ENCODE results near the gene ELOVL1. TPM values are rescaled to one million over a fixed set of nuclear protein-coding genes. Genes with fewer than 3 reads are reported as not detected.
"Not testable (repeated sequence)": the region's sequence is repeated elsewhere in the genome, so short reads cannot be mapped to it uniquely, and the experiment has no call there.

Gene ELOVL1
- 33.2 TPM for total RNA-seq

DNA sequence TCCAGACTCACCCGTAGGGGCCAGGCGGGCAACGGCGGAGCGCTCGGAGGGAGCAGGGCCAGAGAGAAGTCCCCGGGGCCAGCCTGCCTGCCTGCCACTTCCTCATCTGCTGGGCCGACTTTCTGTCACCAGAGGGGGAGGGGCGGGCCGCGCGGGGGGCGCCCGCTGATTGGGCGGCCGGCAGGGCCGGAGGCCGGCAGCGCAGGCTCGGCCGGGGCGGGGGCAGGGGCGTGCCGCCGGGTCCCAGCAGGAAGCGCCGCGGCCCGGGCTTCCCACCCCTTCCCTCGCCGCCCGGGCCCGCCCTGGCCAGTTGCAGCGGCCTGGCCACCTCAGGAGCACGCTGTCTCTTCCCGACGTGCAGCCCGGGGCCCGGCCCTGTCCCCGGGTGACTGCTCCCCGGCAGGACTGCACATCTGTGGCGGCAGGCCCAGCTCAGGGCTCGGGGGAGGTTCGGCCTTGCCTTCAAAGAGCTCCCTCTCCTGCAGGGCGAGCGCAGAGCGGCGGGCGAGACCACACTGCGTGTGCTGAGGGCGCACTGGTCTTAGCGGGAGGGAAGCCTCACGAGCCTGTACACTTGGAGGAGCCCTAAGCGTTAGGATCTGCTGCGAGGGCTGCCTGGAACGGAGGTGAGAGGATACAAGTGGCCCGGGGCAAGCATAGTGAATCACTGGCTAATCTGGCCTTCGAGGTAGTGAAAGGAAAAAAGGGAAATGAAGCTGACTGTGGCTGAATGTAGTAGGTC lies at the start of gene ELOVL1:
TSS of gene ELOVL1 (minus strand) at position 108 of the 742 bp plus-strand sequence. CDS start 2,402 bp downstream, outside the sequence.
- DNase-seq: peak; percentile 64

DNA sequence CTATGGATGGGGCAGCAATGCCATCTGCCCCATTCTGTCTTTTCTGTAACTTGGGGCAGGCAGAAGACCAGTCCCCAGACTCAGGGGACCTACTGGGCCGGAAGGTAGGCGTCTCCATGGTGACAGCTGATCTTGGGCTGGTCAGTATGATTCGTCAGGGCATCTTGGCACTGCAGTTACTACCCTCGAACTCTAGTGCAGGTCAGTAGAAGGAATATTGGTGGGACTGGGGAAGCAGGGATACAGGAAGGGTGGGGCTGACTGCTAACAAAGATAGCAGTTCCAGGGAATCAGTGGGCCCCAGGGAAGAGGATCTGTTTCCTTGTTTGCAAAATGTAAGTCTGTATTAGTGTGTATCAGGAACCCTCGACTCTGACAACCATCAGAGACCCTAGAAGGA lies 48.1 kb upstream of the ELOVL1 start:
- no peak for DNase-seq

DNA sequence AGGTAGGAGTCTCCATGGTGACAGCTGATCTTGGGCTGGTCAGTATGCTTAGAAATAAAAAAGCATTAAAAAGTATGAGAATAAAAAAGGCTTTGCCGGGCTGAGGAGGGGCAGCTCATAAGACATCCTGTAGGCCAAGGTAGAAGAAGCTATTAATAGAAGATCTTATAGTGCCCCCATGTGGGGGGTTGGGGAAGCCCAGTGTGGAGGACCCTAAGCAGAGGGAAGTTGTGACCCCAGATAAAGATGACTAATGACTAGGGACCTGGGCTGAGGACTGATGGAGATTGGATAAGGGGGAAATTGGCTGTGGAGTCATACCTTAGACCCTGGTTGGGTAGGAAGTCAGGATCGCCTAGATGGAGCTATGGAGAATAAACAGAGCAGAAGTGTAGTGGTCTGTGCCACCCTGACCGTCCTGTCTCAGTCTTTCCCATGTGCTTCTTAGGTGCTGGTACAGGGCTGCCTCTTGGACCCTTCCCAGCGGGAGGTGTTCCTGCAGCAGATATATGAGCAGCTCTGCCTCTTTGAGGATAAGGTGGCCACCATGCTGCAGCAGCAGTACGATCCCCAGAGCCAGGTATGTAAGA lies 46.9 kb upstream of the ELOVL1 start:
- no peak for DNase-seq

DNA sequence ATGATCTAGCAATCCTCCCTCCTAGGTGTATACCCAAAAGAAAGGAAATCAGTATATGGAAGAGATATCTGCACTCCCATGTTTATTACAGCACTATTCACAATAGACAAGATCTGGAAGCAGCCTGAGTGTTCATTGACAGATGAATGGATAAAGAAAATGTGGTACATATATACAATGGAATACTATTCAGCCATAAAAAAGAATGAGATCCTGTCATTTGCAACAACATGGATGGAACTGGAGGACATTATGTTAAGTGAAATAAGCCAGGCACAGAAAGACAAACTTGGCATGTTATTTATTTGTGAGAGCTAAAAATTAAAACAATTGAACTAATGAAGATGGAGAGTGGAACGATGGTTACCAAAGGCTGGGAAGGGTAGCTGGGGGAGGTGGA lies 45.6 kb upstream of the ELOVL1 start:
- DNase-seq: not testable (repeated sequence)

DNA sequence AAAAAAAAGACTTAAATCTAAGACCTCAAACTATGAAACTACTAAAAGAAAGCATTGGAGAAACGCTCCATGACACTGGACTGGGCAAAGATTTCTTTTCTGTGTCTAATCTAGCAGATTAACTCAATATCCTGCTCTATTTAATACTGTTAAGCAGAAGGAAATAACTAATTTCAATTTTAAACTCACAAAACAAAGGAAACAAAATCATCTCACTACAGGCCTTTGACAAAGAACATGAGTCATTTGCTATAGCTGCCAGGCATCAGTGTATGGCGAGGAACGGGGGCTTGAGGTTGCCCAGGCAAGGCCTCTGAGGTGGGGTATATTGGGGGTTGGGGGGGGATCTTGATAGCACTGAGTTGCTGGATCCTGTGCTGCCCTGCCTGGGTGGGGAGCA lies 42.8 kb upstream of the ELOVL1 start:
- no peak for DNase-seq

DNA sequence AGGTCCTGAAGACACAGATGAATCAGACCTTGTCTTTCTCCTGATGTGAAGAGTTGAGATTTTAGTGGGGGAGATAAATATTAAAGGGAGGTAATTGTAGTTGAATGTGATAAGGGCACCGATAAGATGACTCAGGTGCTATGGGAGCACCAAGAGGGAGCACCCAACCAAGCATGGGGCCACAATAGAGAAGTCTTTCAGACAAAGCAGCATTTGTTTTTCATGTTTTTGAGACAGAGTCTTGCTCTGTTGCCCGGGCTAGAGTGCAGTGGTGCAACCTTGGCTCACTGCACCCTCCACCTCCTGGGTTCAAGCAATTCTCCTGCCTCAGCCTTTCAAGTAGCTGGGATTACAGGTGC lies 38.0 kb upstream of the ELOVL1 start:
- no peak for DNase-seq

DNA sequence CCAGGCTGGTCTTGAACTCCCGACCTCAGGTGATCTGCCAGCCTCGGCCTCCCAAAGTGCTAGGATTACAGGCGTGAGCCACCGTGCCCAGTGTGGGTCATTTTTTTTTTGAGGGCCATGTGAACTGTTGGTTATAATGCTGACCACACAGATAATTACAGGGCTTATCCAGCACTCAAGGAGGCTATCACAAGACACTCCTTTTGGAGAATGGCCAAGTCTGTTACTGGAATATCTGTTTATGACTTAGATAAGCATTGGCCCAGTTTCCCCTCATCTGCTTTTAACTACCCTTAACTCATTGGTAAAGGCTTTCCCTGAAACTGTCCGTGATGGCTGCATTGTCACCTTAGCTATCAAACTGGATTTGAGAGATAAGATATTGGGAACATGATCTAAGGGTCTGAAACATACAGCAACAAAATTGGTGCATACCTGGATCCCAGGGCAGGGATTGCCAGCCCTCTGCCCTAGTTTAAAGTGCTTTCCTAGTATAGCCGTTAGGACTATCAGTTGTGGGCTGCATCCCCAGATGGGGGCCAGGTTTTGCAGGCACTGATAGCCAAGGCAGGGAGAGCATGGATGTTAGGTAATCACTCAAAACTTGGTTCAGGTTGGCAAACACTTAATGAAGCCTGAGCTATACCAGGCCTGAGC lies 37.5 kb upstream of the ELOVL1 start:
- no peak for DNase-seq

GRCh38 chr1:43404353-43404752 lies 36.5 kb upstream of the ELOVL1 start:
- DNase-seq: no peak

DNA sequence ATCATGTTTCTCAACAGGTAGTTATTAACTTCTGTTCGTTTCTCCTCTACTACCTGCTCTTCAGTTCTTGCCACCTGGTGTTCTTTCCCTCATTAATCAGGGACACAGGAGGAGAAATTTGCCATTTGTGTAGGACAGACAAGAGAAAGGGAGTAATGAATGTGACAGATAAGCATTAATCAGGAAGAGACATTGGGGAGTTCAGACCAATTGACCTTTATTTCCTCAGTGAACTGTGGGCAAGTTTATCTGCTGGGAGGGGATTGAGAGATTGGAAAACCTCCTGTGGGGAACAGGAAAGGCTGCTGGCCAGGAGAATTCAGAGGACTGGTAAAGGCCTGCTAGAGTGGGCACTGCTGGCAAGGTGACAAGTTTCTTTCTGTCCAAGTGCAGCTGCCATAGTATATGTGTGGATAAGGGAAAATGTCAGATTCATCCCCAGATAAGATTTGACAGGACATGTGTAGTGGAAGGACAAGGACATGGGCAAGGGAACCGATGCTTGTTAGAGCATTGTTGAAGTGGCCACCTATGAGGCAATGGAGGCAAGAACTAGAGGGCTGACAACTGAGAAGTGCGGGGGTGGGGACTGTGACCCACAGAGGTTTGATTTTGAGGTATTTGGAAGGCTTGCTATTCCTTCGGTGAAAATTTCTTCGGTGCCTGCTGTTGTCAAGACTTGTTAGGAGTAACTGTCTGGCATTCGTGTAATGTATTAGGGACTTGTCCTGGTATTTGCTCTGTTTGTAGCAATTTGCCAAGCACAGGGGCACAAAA lies 34.5 kb upstream of the ELOVL1 start:
- no peak for DNase-seq

DNA sequence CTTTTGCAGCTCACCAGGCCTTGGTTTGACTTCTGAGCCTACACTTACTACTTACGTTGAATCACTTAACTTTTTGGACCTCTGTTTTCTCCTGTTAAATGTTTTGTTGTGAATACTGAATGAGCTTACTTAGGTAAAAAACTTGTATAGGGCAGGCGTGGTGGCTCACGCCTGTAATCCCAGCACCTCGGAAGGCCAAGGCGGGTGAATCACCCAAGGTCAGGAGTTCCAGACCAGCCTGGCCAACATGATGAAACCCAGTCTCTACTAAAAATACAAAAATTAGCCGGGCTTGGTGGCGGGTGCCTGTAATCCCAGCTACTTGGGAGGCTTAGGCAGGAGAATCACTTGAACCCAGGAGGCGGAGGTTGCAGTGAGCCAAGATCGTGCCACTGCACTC lies 32.6 kb upstream of the ELOVL1 start:
- not testable (repeated sequence) for DNase-seq

- DNase-seq: no peak
Observed at GRCh38 chr1:43398227-43398626, 30.4 kb upstream of the ELOVL1 start.

GRCh38 chr1:43396059-43396458 lies 28.2 kb upstream of the ELOVL1 start:
- no peak for DNase-seq

GRCh38 chr1:43395523-43395922 lies 27.7 kb upstream of the ELOVL1 start:
- no peak for DNase-seq

- DNase-seq: no peak
Observed at GRCh38 chr1:43392702-43393101, 24.9 kb upstream of the ELOVL1 start.

DNA sequence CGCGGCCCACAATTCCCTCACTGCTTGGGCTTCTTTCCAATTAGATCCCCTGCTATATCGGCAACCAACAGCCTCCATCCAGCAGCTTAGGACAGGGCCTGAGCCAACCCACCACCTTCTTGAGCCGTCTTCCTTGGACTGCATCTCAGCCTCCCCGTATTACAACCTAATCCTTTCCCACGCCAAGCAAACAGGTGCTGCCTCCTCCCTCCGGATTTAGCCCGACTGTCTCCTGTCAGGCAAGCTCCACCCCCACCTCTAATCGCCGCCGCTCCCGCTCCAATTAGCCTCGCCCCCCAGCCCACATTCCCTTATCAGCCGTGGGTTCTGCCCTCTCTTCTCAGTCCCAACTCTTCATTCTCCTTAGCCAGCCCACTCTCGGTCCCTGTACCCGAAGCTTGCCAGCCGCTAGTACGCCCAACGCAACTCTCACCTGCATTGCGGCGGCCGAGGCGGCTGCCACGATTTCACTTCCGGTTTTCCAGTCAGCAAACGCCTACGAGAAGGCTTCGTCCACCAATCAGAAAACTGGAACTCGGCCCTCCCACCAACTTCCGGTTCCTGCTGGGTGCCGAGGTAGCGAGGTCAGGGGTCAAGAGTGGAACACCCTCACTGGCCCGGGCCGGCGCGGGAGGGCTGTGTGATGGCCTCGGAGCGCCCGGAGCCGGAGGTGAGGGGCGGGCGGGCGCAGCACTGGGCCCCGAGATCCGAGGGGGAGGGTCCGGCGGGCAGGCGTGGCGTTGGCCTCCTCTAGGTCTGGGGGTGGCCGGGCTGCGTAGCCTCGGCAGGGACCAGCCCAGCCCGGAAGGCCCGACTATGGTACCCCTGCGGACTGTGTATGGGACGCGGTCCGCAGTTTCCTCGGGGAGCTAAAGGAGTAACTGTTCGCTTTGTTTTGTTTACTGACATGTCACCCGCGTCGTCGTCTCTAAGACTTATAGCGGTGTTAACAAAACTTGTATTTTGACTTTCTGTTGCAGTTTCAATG lies 21.8 kb upstream of the ELOVL1 start, which contains the start of the genes MED8 and SZT2:
TSS of gene MED8 (minus strand) at position 475 of the 988 bp plus-strand sequence. CDS start at position 439, 36 bp downstream.
TSS of gene SZT2 (plus strand) at position 574 of the 988 bp plus-strand sequence. CDS start at position 644, 70 bp downstream.
- DNase-seq: peak; percentile 82

- no peak for DNase-seq
Observed at GRCh38 chr1:43388613-43389012, 20.8 kb upstream of the ELOVL1 start.

DNA sequence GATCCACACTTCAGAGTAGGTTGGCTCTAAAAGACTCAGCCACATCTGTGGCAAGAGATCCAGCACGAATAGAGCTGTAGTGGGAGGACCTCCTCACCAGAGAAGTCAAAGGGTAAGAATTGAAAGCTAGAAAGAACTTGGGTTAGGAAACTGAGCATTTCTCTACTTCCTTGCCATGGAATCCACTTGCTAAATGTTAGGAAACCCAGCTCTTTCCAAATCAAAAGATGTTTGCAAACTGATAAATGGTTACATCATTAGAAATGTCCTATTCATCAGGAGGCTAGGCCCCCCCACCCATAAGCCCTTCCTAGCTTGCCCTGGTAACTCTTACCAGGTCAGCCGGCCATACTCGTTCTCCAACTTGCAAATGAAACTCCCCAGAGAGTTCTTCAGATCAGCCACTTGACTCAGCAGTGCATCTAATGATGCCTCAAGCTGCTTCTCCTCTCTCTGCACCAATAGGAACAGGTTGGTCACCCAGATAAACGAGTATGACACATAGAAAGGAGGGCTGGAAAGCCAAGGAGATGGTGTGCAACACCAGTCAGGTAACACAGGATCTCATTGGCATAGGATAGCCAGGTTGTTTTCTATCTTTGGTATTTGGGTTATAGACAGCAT lies 20.3 kb upstream of the ELOVL1 start:
- no peak for DNase-seq

DNA sequence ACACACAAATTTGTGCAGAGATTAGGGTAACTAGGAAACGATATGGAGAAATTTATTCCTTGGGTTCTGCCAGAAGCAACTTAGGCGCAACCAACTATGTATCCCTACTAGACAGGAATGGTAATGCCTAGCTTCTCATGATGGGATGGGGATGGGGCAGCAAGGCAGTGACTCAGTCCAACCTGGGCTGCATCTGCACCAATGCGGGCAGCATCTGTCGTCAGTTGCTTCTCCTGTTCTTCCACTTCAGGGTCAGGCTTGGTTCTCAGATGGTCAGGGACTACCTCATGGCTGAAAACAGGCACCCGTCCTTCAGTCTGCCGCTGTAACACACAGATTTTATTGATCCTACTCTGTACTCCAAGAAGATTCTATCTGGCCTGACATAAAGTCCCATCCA lies 18.9 kb upstream of the ELOVL1 start:
- DNase-seq: no peak

DNA sequence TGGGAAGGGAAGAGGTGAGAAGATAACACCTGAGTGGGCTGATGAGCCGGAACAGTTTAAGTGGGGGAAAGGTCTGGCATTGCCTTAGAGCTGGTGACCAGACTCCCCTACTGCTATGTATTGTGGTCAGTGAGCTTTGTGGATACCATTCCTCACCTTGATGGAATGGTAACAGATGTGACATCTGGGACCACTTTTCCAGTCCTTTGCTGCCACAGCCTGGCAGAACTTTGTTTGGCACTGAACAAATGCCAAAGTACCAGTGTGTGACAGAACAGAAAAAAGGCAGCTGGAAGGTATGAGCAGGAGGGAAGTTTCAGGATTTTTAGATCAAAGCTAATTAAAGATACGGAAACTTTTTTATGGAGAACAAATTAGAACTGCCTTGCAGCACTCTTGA lies 15.6 kb upstream of the ELOVL1 start:
- no peak for DNase-seq

- no peak for DNase-seq
Observed at GRCh38 chr1:43382027-43382779, 14.4 kb upstream of the ELOVL1 start.
